ENCODE results near the gene EMC6.

- TF ChIP-seq, protein P1, sequence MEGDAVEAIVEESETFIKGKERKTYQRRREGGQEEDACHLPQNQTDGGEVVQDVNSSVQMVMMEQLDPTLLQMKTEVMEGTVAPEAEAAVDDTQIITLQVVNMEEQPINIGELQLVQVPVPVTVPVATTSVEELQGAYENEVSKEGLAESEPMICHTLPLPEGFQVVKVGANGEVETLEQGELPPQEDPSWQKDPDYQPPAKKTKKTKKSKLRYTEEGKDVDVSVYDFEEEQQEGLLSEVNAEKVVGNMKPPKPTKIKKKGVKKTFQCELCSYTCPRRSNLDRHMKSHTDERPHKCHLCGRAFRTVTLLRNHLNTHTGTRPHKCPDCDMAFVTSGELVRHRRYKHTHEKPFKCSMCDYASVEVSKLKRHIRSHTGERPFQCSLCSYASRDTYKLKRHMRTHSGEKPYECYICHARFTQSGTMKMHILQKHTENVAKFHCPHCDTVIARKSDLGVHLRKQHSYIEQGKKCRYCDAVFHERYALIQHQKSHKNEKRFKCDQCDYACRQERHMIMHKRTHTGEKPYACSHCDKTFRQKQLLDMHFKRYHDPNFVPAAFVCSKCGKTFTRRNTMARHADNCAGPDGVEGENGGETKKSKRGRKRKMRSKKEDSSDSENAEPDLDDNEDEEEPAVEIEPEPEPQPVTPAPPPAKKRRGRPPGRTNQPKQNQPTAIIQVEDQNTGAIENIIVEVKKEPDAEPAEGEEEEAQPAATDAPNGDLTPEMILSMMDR (IDR thresholded peaks at IDR 0.05): no peak
- TF ChIP-seq EP300 (IDR thresholded peaks at IDR 0.05; ENCODE audit: low read depth) (no peak), POLR2A (IDR thresholded peaks at IDR 0.05) (no peak), POLR2AphosphoS5 (IDR thresholded peaks at IDR 0.05) (no peak)
Measured at GRCh38 chr17:3697103-3697476, 28.5 kb downstream of the EMC6 start.
